AG10803 (cell line): ENCODE measurements around the gene SESN3.

ENCODE experiments used
- DNase-seq: peaks from one replicate; pipeline ENCODE4 v3.0.0; 2010; ENCODE audit warnings: low read depth
- H3K4me3 ChIP-seq: 2 replicates; pipeline ENCODE4 v1.5.1; 2011; ENCODE audit warnings: mild to moderate bottlenecking, low read length, control low read depth
- TF ChIP-seq, protein P1 (sequence below): conservative IDR thresholded peaks from 2 replicates; pipeline ENCODE4 v1.5.1; 2011; ENCODE audit warnings: mild to moderate bottlenecking, low read length, control low read depth, inconsistent platforms

The SESN3 gene

GRCh38 chr11:95247883-95248282 is 16.9 kb upstream of the SESN3 start:
- TF ChIP-seq, protein P1, sequence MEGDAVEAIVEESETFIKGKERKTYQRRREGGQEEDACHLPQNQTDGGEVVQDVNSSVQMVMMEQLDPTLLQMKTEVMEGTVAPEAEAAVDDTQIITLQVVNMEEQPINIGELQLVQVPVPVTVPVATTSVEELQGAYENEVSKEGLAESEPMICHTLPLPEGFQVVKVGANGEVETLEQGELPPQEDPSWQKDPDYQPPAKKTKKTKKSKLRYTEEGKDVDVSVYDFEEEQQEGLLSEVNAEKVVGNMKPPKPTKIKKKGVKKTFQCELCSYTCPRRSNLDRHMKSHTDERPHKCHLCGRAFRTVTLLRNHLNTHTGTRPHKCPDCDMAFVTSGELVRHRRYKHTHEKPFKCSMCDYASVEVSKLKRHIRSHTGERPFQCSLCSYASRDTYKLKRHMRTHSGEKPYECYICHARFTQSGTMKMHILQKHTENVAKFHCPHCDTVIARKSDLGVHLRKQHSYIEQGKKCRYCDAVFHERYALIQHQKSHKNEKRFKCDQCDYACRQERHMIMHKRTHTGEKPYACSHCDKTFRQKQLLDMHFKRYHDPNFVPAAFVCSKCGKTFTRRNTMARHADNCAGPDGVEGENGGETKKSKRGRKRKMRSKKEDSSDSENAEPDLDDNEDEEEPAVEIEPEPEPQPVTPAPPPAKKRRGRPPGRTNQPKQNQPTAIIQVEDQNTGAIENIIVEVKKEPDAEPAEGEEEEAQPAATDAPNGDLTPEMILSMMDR: no peak
- H3K4me3 ChIP-seq: no peak overlapping the region
- no peak for DNase-seq

DNA sequence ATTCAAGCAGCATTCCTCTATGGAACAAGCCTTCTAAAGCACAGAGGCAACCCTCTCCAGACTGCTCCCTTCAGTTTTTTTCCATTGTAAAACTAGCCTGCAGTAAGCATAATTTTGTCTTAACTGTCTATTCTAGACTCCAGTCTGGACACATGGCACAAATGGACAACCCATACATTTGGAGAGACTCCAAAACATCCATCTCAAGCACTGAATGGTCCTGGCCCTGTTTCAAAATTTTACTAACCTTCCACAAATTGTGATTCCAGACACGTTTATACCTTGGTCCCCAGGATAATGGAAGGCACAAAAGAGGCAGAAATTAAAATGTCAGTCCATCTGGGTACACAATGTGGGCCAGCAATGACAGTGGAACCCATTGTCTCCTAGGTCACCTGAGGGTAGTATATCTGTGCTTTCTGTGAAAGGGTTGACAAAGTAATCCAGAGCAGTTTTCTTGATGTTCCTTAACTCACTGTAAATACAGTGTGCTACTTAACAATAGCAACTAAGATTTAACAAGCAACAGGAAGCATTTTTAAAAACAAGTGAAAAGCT is 16.2 kb upstream of the SESN3 start:
- no peak for DNase-seq
- no peak overlapping the region for H3K4me3 ChIP-seq
- TF ChIP-seq, protein P1: no peak

DNA sequence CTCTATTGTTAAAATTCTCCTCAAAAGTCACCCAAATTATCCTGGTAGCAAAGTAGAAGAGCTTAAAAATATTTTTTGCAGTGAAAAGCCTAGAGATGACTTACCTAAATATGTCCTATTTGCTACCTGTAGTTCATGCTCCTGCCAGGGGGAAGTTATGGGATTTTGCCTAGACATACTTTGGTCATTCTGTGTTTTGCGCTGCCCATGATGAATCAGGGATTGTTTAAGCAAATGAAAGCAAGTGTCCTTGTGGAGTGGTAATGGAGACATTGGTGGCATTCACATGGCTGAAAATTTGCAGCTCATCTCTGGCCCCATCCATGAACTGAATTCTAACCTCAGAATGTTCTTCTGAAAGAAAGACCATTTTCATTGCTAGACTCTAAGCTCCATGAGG is 14.6 kb upstream of the SESN3 start:
- TF ChIP-seq, protein P1: no peak
- H3K4me3 ChIP-seq: no peak overlapping the region
- no peak for DNase-seq

DNA sequence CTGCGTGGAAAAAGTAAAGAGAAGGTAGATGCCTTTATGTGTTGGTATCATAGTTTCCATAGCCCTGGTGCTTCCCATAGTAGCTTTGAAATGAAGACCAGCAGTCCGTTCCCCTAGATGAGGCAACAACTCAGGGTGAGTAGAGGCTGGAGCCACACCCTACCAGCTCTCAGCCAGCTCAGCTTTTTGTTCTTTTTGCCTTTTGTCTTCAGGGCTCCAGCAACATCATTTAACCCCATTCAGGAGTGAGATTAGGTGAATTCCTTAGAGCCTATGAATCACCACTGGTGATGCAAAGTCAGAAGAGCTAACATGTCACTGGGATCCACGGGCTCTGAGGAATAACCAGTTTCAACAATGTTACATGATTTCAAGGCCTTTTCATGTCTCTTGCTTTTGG is 14.0 kb upstream of the SESN3 start:
- TF ChIP-seq, protein P1: no peak
- no peak overlapping the region for H3K4me3 ChIP-seq
- no peak for DNase-seq

DNA sequence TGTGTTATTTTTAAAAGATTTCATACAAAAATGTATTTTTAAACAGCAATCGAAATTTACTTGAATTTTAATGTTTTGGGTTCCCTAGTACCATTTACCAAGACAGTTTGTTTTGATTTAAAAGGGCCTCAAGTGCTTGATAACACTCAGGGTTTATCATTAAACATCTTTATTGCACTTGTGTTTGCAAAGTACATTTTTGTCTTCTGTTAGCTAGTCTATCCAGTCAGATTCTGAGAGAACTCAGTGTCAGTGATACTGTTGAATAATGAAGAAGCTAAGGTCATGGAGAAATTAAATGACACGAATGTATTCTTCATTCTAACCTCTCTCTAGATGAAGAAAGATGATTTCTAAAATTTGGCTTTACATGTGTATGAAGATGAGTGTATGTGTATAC is 12.7 kb upstream of the SESN3 start:
- DNase-seq: no peak
- no peak overlapping the region for H3K4me3 ChIP-seq
- TF ChIP-seq, protein P1: no peak

- TF ChIP-seq, protein P1: no peak
- DNase-seq: no peak
Measured at GRCh38 chr11:95242845-95243605, 12.0 kb upstream of the SESN3 start.

More at GRCh38 chr11:95242845-95243605, 12.0 kb upstream of the SESN3 start:
- H3K4me3 ChIP-seq: no peak overlapping the region
